HG02938 (cell line): Measurements from ENCODE around the gene CHID1.

ENCODE experiments used
- ATAC-seq: cut with Tn5 transposase; IDR thresholded peaks from one replicate; pipeline ENCODE4 v1.9.1; 2021; ENCODE audit warnings: mild to moderate bottlenecking, moderate library complexity; ENCODE audit not compliant: unreplicated experiment

CHID1 gene

DNA sequence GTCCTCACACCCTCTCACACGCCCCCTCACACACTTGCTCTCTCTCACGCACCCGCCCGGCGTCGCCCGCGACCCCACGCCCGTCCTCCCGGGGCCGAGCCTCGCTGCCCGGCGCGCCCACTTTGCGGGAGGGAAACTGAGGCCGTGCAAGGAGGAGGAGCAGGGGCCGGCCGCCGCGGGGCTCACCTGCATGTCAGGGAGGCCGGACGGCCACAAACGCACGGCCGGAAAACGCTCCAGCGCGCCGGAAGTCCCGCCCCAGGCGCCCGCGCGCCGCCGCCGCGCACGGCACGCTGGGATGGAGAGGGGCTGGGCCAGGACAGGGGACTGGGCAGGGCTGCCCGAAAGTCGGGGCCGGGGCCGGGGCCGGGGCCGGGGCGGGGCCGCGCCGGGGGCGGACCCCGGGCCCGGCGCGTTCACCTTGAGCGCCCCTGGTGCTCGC is at the start of gene CHID1:
TSS of gene CHID1 (minus strand) at position 222 of the 442 bp plus-strand sequence. CDS start 5,994 bp downstream, outside the sequence.
- peak; percentile 76 for ATAC-seq

GRCh38 chr11:959608-960007 is 49.0 kb upstream of the CHID1 start:
- no peak for ATAC-seq

GRCh38 chr11:959027-959426 is 48.4 kb upstream of the CHID1 start:
- ATAC-seq, result no peak

- no peak for ATAC-seq
These were observed 47.5 kb upstream of the CHID1 start for GRCh38 chr11:958101-958500.

DNA sequence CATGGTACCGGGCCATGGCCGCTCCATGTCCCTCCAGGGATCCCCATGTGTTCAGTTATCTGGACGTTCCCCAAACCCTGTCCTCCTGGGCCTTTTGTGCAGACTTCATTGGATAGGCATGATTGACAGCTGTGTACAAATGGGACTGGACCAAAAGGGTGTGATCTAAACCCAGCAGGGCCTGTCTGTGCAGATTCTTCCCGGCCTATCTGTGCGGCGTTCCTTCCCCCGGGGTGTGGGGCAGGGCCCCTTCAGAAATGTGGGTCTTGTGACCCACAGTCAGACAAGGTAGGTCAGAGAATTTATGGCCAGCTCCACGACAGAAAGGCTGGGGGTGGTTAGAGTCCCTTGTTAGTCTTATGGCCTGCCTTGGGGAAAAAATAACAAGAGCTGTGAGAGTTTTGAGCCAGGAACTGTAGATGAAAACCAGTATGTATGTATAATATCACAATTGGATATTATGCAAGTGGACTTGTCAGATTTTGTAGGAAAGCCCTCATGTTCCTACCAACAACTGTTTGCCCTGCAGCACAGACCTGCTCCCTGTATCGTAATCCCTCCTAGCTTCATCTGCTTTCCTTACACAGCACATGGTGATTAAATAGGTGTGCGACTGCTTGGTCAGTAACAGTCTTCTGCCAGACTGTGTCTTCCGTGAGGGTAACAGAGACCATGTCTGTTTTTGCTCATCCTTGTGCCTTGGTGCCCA is 46.8 kb upstream of the CHID1 start:
- no peak for ATAC-seq

DNA sequence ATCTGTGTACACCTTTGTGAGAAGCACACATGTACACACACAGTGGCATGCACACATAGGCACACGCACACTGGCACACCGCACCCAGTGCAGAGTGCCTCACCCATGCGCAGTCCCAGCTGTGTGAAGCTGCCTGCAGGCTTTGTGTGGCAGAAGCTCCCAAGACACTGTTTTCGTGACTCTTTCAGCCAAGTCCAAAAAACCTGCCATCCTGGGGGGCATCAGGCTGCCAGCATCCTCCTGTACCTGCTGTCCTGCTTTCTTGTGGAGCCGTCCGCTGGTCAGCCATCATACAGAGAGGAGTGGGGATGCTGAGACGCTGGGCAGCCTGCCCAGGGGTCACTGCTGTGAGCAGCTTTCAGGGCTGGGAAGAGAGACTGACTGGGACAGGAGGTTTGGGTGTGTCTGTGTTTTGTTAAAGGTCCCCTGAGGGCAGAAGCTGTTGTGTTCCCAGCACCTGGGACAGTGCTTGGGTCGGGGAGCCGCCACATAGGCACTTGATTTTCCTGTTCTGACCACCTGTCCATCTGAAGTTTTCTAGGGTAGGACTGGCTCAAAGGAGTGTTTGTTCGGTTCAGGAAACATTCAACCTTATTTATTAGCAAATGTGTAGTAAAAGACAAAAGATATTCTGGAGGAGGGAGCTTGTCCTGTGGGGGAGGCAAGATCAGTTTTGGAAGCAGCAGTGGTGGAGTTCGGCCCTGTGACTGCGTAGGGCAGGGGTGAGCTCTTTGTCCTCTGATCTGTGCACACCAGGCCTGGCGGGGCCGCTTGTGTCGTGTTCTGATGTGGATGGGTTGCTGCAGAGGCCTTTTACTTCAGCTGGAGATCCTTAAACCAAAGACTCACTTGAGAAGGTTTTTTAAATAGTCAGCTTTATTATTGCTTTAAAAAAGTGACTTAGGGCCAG is 44.8 kb upstream of the CHID1 start:
- no peak for ATAC-seq

- no peak for ATAC-seq
These were observed 44.0 kb upstream of the CHID1 start for GRCh38 chr11:954392-955153.

DNA sequence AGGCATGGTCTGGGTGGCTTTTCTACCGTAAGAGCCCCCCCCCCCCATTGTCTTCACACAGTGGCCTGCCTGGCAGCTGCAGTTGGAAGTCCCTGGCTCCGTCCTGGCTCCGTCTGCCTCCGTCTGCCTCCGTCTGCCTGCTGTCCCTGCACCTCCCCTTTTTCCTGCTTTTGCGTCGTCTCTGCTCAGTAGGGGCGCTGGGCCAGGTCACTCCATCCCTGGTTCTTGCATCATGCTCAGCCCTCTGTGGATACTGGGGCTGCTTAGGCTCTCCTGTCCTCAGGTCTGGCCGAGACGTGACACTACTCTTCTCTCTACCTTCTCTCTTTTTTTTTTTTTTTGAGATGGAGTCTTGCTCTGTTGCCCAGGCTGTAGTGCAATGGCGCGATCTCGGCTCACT is 42.9 kb upstream of the CHID1 start:
- no peak for ATAC-seq

- ATAC-seq, result no peak
These were observed 42.1 kb upstream of the CHID1 start for GRCh38 chr11:952406-953385.

DNA sequence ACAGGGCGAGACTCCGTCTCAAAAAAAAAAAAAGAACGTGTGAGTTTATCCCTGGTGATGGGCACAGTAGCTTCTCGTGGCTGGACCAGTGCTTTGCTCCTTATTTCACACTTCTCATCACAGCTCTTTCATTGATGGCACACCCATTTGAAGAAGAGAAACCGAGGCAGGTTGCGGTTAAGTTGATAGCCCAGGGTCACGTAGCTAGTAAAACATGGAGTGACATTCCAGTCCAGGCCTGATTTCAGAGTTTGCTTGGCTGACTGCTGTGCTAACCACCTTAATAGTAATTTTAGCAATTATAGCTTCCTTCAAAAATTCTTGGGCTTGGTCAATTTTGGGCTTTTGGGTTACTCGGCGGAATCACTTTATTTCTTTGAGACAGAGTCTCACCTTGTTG is 40.9 kb upstream of the CHID1 start:
- no peak for ATAC-seq

GRCh38 chr11:947744-948143 is 37.1 kb upstream of the CHID1 start:
- ATAC-seq, result no peak

- ATAC-seq, result no peak
These were observed 35.4 kb upstream of the CHID1 start for GRCh38 chr11:945986-946385.

- ATAC-seq, result no peak
These were observed 34.3 kb upstream of the CHID1 start for GRCh38 chr11:944711-945470.

- ATAC-seq, result no peak
These were observed 32.2 kb upstream of the CHID1 start for GRCh38 chr11:942823-943222.

- no peak for ATAC-seq
These were observed 30.0 kb upstream of the CHID1 start for GRCh38 chr11:940496-941135.

DNA sequence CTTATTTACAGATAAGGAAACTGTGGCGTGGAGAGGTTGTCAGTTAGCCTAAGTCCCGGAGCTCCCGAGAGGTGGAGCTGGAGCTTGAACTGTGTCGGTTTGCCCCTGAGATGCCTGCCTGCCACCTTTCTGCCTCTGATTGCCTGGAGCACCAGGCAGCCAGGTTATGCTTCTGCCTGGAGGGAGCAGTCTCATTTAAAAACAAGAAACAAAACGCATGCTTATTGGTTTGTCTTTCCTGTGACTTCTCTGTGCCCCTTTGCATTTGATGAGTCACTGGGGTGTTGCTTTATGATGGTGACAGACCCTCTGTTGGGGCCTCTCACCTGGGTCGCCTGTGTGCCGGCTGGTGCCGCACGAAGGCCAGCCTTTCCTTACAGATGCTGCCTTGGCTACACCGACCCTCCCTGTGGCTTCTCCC is 27.2 kb upstream of the CHID1 start:
- ATAC-seq, result no peak

DNA sequence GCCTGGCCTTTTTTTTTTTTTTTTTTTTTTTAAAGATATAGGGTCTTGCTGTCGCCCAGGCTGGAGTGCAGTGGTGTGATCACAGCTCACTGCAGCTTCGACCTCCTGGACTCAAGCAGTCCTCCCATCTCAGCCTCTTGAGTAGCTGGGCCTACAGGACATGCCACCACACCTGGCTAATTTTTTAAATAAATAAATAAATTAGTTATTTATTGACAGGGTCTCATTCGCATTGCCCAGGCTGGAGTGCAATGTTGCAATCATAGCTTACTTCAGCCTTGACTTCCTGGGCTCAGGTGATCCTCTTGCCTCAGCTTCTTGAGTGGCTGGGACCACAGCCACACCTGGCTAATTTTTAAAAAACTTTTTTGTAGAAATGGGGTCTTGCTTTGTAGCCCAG is 25.6 kb upstream of the CHID1 start:
- ATAC-seq, result no peak

DNA sequence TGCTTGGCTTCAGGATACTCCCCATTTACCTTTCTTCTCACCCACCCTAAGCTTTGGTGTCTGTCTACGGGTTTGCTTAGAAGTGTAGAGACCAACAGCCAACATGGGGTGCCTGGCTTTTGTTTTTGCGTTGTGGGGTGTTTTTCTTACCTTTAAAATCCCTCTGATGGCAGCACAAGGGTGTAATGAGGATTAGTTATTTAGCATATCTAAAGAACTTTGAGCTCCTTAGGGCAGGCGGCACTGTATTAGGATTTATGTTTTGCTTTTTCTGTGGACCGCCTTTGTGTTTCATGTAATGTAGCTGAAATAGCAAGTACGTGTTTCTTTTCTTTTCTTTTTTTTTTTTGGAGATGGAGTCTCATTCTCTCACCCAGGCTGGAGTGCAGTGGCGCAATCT is 23.9 kb upstream of the CHID1 start:
- ATAC-seq, result no peak

DNA sequence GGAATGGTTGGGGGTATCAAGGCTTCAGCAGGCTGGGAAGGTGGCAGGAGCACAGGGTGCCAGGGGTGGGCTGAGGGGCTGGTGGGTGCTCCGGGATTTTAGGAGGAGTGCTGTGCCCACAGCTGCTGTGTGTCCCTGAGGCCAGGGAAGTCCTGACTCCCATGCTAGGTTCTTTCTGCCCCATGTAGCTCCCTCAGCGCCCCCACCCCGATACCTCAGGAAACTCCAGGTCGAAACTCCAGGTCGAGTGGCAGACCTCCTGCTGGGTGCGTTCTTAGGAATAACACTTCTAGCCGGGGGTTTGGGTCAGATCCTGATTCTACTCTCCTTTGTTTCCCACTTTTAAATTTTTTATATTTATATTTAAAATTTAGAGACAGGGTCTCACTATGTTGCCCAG is 23.3 kb upstream of the CHID1 start:
- ATAC-seq, result no peak
